Activated naive CD4-positive, alpha-beta T cell treated with Interleukin-2 at 50 U/mL for 16 hours (primary cell): ENCODE measurements around the gene IL6ST.
"Not testable (repeated sequence)": the region's sequence is repeated elsewhere in the genome, so short reads cannot be mapped to it uniquely, and the experiment has no call there.

Experiments used
- DNase-seq: peaks from one replicate; pipeline ENCODE4 v3.0.0-alpha.2; 2020

Gene IL6ST

DNA sequence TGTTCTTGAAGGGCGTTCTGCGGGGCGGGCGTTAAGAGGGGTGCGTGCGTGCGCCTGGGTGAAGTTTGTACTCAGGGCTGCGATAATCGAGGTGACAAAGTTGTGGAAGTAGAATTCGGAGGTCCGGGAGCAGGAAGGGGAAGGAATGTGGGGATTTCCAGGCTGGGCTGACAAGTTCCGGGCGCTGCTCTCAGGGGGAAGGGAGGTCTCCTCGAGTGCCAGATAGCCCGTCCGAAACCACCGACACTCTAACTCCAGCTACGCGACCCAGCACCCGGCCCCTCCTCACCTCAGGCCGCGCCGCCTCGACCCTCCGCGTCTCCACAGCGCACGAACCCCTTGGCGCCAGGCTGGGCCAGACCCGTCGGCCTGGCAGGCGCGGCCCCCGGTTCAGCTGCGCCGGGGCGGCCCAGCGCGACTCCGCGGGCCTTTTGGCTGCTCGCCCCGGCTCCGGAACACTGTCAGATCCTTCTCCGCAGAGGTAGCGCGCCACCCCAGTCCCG is at the start of gene IL6ST:
IL6ST (minus strand) TSS at position 469 of the 503 bp plus-strand sequence. CDS start 18,685 bp downstream, outside the sequence.
- DNase-seq = peak; percentile 50

DNA sequence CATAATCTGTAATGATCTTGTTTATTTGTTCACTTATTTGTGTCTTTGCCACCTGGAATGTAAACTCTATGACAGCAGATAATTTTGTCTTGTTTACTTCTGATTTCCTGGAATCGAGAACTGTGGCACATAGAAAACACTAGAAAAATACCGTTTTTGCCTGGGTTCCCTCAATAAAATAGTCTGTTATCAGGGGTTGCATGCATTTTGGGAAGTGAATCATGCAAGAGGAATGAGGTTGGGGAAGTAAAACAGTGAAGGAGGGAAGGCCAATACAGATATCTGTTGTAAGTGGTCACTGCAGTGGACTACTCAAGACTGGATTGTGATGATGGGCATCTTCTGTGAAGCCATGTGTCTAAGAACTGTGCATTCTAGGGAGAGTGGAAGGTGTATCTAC is 45.2 kb upstream of the IL6ST start:
- no peak for DNase-seq

DNA sequence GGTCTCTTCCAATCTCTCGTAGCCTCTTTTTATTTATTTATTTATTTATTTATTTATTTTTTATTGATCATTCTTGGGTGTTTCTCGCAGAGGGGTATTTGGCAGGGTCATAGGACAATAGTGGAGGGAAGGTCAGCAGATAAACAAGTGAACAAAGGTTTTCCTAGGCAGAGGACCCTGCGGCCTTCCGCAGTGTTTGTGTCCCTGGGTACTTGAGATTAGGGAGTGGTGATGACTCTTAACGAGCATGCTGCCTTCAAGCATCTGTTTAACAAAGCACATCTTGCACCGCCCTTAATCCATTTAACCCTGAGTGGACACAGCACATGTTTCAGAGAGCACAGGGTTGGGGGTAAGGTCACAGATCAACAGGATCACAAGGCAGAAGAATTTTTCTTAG is 43.4 kb upstream of the IL6ST start:
- DNase-seq = not testable (repeated sequence)

DNA sequence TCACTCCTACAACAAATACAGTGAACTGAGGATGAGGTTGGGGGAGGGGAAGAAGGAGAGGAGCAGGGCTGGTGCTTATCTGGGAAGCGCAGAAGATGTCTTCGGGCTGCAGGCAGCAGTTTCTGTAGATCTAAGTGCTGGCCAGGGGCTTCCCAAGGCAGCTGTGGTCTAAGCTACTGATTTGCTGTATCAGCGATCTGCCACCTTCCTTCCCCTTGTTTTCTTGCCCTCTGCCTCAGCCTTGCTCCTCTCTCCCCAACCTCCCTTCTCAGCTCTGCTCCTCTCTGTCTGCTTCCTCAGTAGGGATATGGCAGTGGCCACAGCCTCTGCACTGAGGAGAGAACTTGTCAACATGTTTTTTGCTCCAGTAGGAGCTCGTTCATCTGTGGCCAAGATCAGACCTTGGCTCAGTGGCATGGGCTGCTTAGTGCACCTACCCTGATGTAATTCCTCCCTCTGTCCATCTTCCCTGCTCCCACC is 42.8 kb upstream of the IL6ST start:
- no peak for DNase-seq

DNA sequence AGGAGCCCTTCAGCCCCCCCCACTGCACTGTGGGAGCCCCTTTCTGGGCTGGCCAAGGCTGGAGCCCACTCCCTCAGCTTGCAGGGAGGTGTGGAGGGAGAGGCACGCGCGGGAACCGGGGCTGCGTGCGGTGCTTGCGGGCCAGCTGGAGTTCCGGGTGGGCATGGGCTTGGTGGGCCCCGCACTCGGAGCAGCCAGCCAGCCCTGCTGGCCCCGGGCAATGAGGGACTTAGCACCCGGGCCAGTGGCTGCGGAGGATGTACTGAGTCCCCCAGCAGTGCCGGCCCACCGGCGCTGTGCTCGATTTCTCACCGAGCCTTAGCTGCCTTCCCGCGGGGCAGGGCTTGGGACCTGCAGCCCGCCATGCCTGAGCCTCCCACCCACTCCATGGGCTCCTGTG is 40.6 kb upstream of the IL6ST start:
- DNase-seq = not testable (repeated sequence)

DNA sequence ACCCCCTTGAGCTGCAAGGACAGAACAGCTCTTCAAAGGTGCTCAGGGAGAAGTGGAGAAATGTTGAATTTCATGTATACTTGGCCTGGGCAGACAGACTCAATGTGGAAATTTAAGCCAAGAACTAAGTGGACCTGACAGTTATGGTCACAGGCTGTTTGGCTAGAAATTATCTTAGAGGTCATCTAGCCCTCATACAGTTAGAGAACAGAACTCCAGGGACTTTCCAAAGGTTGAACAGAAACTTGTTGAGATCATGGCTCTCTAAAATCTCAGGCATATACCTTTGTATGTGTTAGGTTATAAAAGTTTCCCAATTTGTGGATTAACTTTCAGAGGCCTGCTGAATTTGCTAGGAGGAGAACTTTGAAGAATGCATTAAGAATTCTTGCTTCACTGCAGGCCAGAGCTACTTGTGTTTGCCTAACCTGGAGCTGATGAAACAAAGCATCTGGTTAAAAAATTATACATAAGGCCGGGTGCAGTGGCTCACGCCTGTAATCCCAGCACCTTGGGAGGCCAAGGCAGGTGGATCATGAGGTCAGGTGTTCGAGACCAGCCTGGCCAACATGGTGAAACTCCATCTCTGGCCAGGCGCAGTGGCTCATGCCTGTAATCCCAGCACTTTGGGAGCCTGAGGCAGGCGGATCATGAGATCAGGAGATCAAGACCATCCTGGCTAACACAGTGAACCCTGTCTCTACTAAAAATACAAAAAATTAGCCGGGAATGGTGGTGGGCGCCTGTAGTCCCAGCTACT is 35.3 kb upstream of the IL6ST start:
- DNase-seq = not testable (repeated sequence)

DNA sequence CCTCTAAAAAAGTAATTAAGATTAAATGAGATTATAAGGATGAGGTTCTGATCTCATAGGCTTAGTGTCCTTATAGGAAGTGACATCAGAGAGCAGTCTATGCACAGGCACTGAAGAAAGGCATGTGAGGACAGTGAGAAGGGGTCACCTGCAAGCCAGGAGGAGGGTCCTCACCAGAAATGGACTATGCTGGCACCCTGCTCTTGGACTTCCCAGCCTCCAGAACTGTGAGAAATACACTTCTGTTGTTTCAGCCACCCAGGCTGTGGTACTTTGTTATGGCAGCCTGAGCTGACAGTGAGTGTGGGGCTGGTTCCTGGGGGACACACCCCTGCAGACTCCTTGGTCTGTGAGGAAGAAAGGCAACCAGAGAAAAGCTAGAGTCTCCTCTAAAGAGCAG is 34.7 kb upstream of the IL6ST start:
- DNase-seq = no peak

DNA sequence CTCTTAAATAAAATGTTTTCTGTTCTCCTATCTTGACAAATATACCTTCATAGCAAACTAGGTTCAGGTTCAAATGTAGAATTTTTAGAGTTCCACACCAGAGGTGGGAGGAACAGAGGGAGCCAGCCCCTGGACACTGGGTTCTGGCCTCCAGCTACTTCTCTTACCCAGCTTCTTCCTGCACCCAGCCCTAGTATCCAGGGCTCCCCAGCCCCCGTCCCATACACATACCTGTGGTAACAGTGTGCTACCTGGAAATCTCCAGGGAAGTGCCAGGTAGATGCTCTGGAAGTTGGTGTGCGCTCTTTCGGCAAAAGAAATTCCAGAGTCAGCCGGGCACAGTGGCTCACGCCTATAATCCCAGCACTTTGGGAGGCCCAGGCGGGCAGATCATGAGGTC is 33.9 kb upstream of the IL6ST start:
- DNase-seq = no peak

DNA sequence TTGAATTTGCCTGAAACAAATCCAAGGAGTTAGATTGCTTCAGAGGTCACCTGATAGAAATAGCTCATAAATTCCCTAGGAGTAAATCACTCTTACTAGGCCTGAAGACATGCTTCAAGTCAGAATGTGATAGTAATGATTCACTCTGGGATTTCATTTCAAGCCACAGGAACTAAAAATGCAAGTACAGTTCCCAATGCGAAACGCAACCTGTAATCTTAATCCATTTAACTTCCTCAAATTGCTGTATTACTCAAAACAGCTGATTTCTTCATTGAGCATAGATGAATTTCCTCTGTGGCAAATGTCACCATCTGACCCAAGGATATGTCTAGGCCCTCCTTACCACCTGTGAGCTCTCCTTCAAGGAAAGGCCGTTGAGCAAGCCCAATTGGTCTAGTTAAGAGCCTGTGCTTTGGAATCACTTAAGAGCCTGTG is 32.1 kb upstream of the IL6ST start:
- DNase-seq = no peak

DNA sequence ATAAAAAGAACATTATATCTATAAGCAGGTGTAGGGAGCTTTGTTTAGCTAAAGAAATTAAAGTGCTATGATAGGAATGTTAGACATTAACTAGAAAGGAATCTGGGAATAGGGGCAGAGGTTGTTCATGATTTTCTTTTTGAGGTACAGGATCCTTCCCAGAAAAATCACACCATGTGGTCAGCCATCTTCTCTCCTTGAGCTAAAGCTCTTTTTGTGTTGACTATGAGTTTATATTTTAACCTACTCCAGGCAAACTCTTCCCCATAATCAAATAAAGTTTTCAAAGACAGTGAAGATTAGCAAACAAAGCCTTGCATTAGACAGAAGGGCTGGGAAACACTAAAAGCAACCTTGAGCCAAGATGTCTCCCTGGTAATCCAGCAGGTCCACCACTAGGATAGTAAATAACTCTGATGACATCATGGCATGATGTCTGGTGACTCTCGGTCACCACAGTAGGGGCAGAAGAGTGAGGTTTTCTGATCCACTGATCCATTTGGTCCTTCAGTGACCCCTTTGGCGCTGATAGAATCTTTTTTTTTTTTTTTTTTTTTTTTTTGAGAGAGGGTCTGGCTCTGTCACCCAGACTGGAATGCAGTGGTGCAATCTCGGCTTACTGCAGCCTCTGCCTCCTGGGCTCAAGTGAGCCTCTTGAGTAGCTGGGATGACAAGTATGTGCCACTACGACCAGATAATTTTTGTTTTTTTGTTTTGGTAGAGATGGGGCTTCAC is 30.6 kb upstream of the IL6ST start:
- DNase-seq = no peak

DNA sequence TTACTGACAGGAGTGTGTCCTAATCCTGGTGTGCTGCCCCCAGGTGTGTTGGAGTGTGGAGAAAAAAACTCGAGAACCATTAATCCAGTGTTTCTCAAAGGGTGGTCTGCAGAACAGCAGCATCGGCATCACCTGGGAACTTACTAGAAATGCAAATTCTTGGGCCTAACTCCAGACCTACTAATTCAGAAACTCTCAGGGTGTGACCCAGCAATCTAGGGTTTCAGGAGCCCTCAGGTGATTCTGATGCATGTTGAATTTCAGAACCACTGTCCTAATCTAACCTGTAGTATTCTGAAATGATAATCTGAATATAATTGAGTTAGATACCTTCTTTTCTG is 30.0 kb upstream of the IL6ST start:
- no peak for DNase-seq

DNA sequence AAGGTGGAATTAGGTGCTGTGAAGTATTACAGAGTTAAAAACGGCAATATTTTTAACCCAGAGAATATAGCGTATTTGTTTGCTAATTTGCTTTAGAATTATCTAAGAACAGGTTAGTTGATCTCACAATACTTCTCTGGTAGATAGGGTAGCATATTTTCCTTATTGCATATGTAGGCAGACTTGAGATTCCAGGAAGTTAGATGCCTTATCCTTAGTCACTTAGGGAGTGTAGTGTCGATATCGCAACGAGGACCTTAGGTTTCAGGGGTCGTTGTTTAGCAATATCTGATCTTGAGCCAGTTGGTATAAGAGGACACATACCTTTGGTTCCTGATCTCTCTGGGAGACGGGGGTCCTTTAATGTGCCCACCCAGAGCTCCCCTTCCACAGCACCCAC is 28.5 kb upstream of the IL6ST start:
- no peak for DNase-seq

DNA sequence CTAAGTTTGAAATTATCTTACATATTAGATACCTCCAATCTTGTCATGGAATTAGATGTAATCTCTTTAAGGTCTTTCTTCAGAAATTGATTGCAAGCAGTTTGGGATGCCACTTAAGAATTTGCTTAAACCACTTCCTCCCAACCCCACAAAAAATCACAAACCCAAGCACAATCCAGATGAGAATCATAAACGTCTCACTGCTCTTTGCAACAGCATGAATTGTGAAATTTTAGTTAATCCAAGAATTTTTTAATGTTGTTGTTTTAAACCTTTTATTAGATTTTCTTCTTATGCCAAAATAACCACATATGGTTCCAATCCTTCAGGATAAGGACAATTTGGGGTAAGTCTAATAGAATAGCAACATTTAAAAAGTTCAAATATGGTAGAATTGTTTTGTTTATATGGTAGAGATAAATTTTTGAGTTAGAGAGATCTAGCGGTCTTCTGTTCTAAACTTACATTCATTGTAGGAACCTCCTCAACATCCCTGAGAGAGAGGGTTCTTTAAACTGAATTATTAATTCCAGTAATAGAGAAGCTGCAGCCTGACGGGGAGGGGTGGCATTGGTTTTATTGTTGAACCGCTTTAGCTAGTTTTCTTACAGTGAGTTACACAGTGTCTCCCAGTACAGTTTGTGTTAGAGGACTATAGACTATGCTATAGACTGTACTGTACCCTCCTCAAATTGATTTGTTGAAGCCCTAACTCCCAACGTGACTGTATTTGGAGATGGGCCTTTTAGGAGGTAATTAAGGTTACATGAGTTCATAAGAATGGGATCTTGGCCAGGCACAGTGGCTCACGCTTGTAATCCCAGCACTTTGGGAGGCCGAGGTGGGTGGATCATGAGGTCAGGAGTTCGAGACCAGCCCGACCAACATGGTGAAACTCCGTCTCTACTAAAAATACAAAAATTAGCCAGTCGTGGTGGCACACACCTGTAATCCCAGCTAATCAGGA is 24.8 kb upstream of the IL6ST start:
- no peak for DNase-seq

DNA sequence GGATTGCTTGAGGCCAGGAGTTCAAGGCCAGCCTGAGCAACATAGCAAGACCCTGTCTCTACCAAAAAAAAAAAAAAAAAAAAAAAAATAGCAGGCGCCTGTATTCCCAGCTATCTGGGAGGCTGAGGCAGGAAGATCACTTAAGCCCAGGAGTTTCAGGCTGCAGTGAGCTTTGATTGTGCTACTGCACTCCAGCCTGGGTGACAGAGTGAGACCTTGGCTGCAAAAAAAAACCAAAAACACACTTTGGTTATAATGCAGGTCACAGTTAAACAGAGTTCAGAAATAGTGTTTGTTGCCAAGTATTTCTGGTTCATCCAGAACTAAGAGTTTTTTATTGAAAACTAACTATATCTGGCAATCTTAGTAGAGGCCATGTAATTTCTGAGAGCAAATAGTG is 24.1 kb upstream of the IL6ST start:
- DNase-seq = no peak

DNA sequence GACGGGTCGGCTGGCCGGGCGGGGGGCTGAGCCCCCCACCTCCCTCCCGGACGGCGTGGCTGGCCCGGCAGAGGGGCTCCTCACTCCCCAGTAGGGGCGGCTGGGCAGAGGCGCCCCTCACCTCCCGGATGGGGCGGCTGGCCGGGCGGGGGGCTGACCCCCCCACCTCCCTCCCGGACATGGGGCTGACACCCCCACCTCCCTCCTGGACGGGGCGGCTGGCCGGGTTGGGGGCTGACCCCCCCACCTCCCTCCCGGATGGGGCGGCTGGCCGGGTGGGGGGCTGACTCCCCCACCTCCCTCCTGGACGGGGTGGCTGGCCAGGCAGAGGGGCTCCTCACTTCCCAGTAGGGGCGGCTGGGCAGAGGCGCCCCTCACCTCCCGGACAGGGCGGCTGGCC is 19.9 kb upstream of the IL6ST start:
- not testable (repeated sequence) for DNase-seq

DNA sequence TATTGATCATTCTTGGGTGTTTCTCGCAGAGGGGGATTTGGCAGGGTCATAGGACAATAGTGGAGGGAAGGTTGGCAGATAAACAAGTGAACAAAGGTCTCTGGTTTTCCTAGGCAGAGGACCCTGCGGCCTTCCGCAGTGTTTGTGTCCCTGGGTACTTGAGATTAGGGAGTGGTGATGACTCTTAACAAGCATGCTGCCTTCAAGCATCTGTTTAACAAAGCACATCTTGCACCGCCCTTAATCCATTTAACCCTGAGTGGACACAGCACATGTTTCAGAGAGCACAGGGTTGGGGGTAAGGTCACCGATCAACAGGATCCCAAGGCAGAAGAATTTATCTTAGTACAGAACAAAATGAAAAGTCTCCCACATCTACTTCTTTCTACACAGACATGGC is 19.2 kb upstream of the IL6ST start:
- not testable (repeated sequence) for DNase-seq

DNA sequence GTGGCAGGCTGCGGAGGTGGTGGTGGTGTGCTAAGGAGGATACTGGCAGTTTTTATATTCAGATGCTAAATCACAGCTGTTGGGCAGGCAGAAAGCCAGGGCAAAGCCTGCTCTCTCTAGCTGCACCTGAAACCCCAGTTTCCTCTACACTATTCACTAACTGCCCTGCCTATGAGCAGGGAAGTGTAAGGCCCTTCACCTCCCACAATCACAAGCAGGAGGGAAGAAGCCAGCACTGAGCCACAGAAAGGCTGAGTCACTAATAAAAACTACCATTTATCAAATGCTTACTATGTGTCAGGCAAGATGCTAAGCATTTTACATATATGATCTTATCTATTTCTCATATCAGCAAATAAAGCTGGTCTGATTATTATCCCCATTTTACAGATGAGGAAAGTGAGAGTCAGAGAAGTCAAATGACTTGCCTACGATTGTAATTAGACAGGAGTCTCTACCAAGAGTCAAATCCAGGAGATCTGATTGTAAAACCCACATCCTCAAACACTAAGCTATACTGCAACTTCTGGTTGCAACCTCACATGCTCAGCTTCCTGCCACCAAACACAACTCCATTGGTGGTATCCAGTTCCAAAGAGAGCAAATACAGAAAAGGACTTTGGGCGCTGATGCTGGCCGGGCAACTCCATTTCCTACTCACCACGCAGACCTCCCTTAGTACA is 17.7 kb upstream of the IL6ST start:
- peak; percentile 36 for DNase-seq

DNA sequence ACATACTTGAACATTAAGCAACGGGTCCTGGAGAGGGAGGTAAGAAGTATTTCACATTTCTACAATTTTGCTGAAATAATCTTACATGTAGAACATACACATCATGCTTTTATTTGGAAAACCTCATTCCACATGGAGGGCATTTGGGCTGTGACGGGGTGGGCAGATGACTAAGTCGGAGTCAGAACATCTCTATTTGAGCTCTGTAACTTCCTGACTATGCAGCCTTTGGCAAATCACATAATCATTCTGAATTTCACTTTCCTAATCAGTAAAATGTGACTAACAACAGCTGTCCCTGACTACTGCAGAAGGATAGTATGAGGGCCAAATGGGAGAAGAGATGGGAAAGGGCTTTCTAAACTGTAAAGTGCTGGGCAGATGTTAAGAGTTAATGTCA is 17.1 kb upstream of the IL6ST start:
- peak; percentile 21 for DNase-seq

DNA sequence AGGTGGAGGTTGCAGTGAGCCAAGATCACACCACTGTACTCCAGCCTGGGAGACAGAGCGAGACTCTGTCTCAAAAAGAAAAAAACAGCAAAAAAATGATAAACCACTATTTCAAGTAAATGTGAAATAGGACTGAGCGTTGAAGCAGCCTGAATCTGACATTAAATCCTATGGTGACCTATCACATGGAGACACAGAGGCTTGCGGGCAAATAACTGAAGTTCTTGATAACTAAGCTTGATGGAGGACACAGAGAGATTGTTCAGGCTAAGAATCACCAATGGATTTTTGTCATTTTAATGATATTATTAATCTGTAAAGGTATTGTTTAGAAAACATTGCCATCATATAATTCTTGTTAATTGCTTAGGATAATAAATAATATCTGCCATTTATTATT is 15.7 kb upstream of the IL6ST start:
- DNase-seq = no peak

DNA sequence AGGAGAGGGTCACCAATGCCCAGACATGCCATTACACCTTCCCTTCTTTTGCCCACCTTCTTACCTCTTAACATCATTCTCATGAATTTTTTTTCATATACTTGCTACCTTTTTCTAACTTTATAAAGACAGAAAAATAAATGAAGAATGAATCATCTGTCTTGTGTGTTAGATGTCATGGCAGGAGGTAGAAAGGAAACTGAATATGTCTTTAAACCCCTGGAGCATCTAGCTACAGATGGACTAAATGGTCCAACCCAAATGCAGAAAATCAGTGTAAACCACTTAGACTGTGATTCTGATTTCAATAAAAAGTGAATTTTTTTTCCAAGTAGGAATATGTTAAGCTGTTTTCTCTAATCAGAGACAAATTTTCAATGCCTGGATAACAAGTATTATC is 11.8 kb upstream of the IL6ST start:
- no peak for DNase-seq

DNA sequence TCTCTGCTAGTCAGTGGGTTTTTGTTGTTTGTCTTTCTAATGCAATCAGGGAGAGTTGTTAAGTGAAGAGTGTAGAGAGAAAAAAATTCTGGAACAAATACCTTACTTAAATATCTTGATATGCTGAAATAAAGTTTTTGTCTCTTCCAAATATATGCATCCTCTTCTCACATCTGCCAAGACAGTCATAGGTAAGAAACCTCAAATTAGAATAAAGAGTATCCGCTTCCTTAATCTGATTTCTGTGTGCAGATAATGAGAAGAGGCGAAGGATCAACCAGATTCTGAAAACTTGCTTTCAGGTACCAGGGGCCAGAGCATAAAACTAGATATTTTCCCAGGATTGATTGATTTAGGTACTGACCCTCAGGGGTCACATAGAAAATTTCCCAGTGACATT is 11.3 kb upstream of the IL6ST start:
- DNase-seq = no peak

DNA sequence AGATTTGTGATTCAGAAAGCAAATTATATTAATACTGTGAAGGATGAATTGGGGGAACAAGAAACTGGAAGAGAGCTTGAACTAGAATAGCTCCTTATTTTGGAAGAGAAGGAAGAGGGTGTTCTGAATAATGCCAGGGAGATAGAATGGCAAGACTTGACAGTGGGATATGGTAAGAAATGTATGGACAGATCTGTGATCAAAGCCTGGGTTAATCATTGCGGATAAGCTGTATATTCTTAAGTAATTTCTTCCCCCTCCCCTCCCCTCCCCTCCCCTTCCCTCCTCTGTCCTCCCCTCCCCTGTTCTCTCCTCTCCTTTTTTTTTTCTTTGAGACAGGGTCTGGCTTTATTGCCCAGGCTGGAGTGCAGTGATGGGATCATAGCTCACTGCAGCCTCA is 10.1 kb upstream of the IL6ST start:
- no peak for DNase-seq
